Fibroblast of skin of right biceps (primary cell): Measurements from ENCODE around the gene S100A6.
"Not testable (repeated sequence)": the region's sequence is repeated elsewhere in the genome, so short reads cannot be mapped to it uniquely, and the experiment has no call there.

Experiments used
- DNase-seq: peaks from one replicate; pipeline ENCODE4 v3.0.0-alpha.2; 2013

S100A6 gene

DNA sequence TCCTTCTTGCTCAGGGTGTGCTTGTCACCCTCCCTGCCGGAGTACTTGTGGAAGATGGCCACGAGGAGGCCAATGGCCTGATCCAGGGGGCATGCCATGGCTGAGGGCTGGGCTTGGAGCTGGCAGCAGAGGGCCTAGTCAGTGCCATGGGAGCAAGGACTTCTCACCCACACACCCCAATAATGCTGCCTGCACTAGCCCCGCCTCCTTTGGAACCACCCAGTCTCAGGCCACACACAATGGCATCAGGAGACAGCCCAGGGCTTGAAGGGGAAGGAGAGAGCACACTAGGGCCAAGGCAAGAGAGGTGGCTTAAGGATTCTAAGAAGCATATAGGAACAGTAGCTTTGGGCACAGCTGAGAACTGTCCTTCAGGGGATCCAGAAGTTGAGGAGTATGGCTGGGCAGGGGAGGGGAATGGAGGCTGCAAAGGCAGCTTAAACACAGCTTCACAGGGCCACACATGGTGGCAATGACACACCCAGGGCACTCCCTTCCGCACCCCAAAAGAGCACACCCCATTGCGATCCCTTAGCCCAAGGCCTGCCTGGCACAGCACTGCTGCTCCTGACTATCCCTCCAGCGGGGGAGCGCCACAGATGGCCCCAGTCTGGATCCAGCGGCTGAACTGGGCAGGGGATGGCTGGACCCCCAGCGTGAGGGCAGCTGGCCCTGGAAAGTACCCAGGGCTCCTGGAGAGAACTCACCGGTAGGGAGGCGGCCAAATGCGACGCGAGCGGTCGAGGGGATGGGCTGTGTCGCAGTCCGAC, at the start of gene S100A6:
Gene S100A6 (minus strand): TSS at position 750 of the 770 bp plus-strand sequence. CDS start 652 bp downstream, at position 98.
- peak; percentile 37 for DNase-seq

DNA sequence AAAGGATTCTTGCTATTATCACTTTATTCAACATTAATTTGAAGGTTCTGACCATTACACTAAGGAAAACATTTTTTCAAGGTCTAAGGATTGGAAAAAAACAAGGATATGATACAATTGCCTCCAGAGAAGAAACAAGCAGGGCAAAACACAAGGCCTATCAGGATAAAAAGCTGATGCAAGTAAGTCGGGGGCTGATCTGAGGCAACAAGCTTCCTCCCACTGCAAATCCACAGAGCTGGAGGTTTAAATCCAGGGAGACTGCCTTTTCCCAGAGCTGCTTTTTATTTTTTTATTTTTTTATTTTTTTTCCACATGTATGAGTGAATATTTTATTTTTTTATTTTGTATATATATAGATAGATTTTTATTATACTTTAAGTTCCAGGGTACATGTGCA, 49.2 kb upstream of the S100A6 start:
- no peak for DNase-seq

DNA sequence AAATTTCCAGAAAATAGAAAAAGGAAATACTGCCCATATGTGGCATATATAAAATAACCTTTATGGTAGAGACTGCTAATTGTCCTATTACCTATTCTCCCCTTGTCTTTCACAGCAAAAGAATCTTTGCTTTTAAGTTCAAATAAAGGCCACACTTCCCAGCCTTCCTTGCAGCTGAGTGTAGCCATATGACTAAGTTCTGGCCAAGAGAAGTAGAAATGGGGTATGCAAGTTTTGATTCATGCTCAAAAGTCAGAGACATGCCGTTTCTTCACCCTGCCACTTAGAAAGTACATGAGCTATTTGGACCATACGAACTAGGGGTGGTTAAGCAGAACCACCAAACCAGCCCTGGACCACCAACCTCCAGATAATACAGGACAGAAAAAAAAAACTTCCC, 48.2 kb upstream of the S100A6 start:
- DNase-seq: peak; percentile 53

DNA sequence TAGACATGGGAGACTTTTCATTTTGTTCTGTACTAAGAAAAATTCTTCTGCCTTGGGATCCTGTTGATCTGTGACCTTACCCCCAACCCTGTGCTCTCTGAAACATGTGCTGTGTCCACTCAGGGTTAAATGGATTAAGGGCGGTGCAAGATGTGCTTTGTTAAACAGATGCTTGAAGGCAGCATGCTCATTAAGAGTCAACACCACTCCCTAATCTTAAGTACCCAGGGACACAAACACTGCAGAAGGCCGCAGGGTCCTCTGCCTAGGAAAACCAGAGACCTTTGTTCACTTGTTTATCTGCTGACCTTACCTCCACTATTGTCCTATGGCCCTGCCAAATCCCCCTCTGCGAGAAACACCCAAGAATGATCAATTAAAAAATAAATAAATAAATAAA, 47.7 kb upstream of the S100A6 start:
- DNase-seq: not testable (repeated sequence)

DNA sequence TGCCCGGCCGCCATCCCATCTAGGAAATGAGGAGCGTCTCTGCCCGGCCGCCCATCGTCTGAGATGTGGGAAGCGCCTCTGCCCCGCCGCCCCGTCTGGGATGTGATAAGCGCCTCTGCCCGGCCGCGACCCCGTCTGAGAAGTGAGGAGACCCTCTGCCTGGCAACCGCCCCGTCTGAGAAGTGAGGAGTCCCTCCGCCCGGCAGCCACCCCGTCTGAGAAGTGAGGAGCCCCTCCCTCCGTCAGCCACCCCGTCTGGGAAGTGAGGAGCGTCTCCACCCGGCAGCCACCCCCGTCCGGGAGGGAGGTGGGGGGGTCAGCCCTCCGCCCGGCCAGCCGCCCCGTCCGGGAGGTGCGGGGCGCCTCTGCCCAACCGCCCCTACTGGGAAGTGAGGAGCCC, 47.0 kb upstream of the S100A6 start:
- not testable (repeated sequence) for DNase-seq

DNA sequence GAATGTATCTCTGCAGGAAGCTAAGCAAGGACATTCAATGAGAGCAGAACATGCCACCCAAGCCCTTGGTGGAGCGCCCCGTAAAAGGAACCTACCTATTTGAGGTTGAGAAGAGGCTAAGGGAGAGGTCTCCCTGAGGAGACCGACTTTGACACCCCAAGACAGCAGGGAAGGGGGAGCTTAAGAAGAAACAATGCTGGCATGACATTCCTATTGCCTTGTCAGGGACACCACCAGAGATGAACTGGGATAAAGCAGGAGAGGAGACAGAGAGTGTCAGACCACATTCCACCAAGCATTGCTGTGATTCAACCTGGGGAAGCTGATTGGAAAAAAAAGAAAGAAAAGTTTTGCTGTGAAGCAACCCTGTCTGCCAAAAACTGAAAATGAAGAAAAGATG, 43.1 kb upstream of the S100A6 start:
- peak; percentile 65 for DNase-seq

DNA sequence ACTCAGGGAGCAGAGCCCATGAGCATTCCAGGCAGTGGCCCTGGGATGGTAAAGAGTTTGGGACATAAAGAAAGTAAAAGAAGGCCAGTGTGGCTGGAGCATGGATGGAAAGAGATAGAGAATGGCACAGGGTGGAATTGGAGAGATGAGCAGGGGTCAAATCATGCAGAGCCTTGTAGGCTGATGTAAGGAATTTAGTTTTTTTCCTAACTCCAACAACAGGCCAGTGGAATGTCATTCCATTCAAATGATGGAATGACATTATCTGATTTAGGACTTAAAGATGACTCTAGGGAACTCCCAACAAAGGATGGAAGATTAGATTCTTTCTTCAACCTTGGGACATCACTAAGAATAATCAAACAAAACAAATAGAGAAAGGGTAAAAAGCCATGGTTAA, 42.7 kb upstream of the S100A6 start:
- DNase-seq: peak; percentile 82

DNA sequence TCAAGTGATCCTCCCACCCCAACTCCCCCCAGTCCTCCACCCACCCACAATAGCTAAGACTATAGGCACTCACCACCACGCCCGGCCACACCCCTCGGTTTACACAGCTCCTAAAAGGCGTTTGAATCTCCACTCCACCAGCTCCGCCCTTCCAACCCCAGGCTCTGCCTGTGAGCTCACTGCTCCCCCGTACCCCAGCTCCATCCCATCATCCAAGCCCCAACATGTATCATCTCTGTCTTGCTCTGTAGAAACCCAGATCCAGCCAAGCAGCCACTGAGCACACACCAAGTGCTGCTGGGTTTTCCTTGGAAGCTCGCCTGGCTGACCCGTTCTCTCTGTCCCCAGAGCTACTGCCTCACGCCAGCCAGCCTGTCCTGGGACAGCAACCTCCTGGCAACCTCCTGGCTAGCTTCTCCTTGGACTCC, 41.8 kb upstream of the S100A6 start:
- no peak for DNase-seq

DNA sequence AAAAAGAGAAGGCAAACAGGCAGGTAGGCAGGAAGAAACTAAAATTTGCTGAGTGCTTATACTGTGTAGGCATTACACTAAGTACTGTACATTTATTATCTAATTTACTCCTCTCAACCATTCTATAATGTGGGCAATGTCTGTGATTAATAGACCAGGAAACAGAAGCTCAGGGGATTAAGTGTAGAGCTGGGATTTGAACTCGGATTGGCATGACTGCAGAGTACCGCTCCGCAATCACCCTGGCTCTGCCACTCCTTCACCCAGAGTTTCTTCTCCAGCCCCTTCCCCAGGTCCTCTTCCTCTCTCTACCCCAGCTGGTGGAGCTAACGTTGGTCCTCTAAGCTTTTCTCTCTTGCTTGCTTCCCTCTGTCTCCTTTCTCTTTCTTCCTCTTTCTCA, 41.3 kb upstream of the S100A6 start:
- no peak for DNase-seq

DNA sequence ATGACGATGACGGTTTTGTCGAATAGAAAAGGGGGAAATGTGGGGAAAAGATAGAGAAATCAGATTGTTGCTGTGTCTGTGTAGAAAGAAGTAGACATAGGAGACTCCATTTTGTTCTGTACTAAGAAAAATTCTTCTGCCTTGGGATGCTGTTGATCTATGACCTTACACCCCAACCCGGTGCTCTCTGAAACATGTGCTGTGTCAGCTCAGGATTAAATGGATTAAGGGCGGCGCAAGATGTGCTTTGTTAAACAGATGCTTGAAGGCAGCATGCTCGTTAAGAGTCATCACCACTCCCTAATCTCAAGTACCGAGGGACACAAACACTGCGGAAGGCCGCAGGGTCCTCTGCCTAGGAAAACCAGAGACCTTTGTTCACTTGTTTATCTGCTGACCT, 39.7 kb upstream of the S100A6 start:
- DNase-seq: not testable (repeated sequence)

DNA sequence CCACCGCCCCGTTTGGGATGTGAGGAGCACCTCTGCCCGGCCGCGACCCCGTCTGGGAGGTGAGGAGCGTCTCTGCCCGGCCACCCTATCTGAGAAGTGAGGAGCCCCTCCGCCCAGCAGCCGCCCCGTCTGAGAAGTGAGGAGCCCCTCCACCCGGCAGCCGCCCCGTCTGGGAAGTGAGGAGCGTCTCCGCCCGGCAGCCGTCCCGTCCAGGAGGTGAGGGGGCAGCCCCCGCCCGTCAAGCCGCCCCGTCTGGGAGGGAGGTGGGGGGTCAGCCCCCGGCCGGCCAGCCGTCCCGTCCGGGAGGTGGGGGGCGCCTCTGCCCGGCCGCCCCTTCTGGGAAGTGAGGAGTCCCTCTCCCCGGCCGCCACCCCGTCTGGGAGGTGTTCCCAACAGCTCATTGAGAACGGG, 39.3 kb upstream of the S100A6 start:
- DNase-seq: not testable (repeated sequence)

DNA sequence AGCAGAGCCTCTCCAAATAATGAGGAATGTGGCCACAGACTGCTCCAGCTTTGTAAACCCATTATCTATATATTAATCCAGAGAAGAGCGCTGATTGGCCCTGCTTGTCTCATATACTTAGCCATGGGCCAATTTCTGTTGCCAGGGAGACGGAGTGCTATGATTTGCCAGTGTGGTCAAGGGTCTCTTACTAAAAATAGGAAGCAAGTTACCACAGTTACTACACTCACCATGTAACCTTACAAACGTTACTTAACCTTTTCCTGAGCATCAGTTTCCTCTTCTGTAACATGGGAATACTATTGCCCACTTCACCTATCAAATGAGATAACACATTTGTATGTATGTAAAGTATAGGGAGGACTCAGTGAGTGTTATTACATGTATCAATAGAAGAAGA, 37.6 kb upstream of the S100A6 start:
- peak; percentile 40 for DNase-seq

DNA sequence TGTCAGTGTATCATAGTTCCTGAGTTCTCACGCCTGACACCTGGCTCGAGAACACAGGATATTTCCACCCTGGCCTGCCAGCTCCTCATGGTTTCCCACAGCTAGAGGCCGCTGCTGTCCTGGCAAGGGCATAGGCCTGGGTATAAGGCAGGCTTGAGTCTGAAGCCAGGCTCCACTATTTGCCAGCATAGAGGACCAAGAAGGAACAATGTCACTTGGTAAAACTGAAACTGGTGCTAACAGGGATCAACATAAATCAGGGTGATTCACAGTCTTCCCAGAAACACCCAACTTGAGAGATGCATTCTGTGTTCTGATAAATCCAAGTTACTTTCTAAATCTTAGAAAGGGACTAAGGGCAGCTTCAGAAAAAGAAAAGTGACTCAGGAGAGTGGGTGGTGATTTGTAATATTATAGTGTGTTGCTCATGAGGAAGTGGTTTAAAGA, 36.8 kb upstream of the S100A6 start:
- peak; percentile 87 for DNase-seq

DNA sequence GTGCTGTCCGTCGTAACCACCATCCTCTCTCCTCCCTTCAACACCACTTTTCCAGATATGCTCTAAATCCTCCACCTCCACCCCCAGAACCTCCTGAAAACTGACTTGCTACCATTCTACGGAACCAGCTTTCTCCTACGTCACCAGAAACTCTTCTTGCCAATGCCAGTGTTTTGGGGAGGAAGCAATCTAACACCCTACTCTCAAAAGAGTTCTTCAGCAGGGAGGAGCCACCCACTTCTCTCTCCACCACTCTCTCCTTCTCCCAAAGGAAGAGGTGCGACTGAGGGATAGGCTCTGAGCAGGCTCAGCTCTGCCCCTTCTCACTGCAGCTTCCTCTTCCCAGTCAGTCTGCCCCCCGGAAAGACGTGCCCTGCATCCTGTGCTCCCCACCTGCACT, 35.9 kb upstream of the S100A6 start:
- no peak for DNase-seq

DNA sequence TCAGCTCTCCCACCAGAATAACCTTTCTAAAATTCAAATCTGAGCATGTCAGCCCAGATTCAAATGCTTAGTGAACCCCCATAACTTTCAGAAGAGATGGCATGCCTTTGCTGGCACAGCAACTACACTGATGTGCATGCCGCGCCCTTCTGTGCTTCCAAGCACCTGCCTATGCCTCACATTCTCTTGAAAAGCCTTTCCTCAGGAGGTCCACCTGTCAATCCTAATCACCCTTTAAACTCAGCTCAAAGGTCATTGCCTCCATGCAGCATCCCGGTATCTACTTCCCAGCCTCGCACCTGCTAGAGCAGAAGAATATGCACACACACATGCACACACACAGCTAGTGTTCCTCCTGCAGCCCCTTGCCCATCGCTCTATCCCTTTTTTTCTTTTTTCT, 35.1 kb upstream of the S100A6 start:
- no peak for DNase-seq

DNA sequence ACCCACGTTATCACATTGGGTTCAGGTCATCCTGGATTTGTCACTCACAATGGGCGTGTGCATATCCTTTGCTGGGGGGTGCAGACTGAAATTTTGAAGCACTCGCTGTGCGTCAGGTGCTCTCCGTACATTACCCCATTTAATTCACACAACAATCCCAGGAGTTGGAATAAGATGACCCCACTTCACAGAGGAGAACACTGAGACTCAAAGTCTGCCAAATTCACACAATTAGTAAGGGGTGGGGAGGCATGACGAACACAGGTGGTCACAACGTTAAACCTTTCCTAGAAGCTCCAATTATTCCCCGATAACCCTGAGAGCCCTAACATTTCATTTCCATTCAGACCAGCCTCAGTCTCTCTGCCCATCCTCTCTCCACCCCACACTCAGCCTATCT, 33.7 kb upstream of the S100A6 start:
- no peak for DNase-seq

DNA sequence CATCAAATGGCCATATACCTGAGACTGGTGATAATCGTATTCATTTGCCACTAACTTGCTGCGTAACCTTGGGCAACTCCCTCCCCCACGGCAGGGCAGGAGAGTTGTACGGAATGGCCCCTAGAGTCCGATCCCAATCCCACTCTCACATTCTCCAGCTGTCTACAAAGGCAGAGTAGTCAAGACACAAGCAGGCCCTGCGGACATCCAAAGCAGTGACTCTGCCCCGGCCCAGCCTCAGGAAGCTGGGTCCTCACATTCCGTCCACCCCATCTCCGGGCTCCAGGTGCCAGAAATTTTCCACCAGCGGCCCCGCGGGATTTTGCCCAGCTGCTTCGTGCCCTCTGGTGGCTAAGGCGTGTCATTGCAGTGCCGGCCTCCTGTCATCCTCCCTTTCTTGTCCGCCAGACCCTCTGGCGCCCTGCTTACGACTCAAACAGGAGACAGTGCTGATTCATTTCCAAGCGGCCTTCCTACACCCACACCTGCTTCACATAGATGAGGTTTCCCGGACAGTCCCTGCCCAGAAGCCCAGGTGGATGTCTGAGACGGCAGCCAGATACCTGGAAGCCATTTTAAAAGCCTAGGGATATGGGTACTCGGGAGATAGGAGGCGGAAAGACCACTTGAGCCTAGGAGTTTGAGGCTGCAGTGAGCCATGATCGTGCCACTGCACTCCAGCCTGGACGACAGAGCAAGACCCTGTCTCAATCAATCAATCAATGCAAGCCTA, 32.7 kb upstream of the S100A6 start:
- peak; percentile 87 for DNase-seq

DNA sequence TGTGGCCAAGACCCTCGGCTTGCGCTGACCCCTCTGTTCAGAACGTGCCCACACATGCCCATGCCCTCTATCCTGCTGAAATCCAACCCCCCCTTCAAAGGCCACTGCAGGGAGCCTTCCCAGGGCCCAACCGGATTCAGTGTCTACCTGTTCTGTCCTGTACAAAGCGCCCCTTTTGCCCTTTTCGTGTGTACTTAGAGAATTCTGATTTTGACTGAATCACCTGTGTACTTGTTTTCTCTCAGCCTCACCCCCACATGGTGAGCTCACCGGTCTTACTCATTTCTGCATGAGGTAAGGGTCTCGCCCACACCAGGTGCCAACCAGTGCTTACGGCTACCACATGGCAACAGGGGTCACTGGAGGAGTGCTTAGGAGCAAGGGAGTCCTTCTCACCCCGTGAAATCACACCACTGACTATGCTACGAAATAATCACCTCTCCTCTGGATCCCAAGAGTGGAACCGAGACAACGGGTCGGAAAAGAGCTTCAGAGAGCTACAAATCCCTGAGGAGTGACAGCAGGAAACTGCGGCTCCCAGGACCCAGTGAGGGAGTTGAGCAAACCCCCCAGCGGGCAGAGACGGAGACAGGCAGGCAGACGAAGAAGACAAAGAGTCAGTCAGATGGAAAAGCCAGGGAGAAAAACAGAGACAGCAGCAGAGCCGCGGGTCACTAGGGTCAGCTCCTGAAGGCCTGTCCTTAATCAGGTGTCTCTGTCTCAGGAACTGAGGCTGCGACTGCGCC, 32.0 kb upstream of the S100A6 start:
- DNase-seq: peak; percentile 35

DNA sequence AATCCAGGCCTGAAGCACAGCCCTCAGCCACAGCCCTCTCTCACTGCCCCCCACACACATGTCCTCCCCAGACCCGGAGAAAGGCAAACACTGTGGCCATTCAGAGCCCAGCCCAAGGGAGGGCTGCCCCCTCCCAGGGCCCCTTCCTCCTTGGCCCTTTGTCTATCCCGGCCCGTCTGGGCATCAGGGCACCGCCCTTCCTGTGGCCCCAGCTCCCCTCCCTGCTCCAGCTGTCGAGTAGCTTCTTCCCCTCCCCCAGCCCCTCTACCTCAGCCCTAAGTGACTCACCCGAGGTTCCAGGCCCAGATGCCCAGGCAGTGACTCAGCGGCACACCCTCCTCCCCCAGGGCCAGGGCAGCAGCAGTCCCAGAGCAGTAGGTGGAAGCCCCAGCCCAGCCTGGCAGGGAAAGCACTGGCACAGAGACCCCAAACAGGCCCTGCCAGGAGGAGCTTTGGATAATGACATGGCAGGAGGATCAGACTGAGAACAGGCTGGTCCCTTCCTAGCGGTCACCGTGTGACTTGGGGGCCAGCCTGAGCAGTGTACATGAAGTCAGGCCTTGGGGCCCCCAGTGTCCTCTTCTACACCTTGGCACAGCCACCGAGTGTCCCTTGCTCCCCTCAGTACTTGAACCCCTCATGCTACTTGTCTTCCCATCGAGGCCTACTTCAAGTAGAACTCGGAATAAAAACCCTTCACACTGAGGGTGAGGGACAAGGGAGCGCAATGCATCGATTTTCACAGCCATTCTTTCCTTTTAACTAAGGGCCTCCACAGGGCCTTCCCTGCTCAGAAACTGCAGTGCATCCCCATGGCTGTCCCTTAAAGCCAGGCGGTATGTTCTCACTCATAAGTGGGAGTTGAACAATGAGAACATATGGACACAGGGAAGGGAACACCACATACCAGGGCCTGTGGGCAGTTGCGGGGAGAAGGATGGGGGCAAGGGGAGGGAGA, 30.9 kb upstream of the S100A6 start:
- peak; percentile 99 for DNase-seq

DNA sequence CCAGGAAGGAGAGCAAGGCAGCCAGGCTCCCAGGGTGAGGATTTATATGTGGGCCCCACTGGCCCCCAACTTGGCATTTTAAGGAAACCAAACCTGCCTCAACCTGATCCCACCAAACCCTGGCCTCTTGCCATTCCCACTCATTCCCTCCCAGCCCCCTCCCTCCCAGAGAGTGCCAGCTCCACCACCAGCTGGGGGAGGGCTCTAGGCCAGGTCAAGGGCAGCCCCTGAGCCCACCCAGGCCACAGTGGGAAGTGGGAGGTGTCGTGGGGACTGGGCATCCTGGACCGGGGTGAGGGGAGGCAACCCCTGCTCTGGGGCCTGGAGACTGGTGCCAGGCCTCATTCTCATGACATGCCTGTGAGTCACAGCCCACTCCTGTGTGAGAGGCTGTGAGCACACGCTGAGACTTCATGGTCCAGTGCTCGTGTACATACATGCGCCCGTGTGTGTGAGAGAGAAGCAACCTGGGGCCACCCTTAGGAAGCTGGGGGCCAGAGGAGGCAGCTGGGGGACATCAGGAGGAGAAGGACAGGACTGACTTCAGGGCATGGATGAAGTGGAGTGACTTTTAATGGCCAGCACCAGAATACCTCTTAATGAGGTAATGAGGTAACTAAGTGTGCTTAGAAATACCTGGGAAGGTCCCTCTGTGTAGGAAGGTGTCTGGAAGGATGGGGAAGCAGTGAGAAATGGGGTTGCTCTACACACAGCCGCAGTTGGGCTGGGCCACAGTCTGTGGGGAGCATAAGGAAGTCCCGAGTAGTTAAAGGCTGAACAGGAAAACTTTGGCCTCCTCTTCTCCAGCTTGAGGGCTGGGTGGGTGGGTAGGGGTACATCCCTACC, 30.0 kb upstream of the S100A6 start, which contains the start of gene S100A2:
Gene S100A2 (minus strand): TSS at position 316 of the 846 bp plus-strand sequence. CDS start 1,967 bp downstream, outside the sequence.
- peak; percentile 94 for DNase-seq

DNA sequence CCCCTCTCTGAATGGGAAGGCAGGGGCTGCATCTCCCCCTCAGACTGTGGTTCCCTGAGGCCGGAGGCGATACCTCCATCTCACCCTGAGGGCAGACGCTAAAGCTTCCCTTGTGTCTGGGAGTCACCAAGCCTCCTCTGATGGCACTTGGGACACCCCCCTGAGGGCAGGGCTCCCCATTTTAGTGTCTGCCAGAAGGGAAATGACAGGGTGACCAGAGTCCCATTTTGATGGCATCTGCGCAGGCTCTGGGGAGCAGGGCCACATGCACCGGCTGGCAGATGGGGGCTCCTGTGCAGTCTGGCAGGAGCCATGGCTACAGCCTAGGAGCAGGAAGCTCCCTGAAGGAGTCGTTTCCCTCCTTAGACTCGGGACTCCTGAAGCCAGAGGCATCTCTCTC, 28.2 kb upstream of the S100A6 start:
- DNase-seq: no peak
